SHP77 (cell line): ENCODE data around the gene STK11IP.
A peak's percentile ranks its signal among the peaks of the same experiment; 100 is the strongest.

Source experiments
- DNase-seq, 2 experiments: peaks; one replicate each; lab custom pipeline; 2025; lab: John Stamatoyannopoulos, UW

Gene STK11IP, protein sequence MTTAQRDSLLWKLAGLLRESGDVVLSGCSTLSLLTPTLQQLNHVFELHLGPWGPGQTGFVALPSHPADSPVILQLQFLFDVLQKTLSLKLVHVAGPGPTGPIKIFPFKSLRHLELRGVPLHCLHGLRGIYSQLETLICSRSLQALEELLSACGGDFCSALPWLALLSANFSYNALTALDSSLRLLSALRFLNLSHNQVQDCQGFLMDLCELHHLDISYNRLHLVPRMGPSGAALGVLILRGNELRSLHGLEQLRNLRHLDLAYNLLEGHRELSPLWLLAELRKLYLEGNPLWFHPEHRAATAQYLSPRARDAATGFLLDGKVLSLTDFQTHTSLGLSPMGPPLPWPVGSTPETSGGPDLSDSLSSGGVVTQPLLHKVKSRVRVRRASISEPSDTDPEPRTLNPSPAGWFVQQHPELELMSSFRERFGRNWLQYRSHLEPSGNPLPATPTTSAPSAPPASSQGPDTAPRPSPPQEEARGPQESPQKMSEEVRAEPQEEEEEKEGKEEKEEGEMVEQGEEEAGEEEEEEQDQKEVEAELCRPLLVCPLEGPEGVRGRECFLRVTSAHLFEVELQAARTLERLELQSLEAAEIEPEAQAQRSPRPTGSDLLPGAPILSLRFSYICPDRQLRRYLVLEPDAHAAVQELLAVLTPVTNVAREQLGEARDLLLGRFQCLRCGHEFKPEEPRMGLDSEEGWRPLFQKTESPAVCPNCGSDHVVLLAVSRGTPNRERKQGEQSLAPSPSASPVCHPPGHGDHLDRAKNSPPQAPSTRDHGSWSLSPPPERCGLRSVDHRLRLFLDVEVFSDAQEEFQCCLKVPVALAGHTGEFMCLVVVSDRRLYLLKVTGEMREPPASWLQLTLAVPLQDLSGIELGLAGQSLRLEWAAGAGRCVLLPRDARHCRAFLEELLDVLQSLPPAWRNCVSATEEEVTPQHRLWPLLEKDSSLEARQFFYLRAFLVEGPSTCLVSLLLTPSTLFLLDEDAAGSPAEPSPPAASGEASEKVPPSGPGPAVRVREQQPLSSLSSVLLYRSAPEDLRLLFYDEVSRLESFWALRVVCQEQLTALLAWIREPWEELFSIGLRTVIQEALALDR

DNA sequence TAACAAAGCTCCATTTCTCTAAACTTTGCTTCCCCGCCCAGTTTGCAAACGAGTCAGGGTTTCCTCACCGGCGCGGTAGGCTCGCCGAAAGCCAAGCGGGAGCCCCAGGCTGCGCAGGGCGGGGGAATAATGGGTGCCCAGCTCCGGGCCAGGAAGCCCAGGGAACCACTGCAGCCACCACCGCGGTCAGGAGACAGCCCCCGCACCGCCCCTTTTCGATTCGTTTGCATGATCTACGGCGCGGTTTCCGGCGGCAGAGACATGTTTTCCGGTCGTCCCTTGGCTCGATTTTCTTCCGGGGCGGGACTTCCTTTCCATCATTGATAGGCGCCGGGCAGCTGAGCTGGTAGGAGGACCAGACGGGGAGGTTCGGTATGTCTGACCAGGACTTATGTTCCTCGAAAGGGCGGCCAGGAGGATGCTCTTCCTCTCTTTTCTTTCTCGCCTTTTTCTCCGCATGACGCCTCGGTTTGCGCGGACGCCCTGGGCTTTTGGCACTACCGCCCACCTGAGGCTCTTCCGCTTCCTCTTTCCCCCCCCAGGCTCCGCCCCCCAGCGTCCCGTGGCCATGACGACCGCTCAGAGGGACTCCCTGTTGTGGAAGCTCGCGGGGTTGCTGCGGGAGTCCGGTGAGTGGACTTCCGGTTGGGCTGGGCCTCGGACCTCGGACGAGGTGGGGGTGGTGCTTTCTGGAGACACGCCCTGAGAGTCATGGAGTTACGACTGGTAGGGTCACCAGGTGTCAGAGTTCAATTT, at the start of gene STK11IP:
STK11IP (plus strand) TSS at position 306 of the 756 bp plus-strand sequence; CDS start at position 569, 263 bp downstream.
- peak; percentile 97 to 98 for DNase-seq

GRCh38 chr2:219548990-219549389, 48.7 kb upstream of the STK11IP start:
- DNase-seq: no peak

- DNase-seq: no peak
These were observed 48.0 kb upstream of the STK11IP start for GRCh38 chr2:219549619-219550018.

DNA sequence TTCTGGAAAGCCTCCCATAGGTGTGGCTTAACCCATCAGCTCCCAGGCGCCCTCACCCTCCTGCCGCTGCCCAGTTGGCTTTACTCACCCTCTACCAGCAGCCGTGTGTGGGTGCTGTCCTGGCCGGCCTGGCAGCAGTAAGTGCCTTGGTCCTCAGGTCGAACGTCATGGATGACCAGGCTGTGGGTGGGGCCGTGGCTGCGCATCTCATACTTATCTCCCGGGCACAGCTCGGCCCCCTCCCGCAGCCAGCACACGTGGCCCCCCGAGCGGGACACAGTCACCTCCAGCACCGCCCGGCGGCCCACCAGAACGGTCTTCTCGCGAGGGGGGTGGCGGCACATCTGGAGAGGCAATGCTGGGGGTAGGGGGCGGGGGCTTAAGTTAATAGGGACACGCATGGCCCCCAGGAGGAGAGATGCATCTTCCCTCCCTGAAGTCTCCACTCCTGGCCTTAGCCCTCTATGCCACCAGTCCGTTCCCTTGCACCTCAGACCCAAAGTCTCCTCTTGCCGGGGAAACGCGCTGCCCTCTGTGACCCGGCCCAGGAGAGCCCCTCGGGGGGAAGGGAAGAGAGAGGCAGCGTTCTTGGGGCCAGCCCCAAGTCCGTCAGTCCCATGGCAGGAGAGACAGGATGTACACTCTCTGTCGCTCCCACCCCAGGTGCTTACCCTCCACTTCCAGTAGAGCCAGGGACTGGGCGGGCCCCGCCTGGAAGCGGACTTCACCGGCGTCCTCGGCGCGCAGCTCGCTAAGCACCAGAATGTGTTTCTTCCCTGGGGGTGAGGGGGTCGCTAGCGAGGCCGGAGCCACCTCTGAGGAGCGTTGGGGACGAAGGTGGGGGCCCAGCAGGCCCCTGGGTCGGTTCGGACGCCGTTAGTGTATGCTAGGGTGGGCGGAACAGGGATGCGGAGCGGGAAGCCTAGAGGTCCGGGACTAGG, 45.9 kb upstream of the STK11IP start:
- DNase-seq: peak; percentile 46 to 54

- peak; percentile 77 to 80 for DNase-seq
These were observed 45.1 kb upstream of the STK11IP start for GRCh38 chr2:219552382-219553167.

DNA sequence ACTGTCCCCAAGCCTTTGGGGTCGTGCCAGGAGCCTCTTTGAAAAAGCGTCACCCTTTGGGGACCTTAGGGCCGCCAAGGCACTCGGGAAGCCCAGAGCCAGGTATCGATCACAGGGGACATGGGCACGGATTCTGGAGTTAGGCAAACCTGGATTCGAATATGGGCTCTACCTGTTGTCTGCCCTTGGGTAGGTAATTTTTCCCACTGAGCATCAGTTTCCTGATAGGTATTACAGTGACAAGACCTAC, 44.6 kb upstream of the STK11IP start:
- DNase-seq: no peak

GRCh38 chr2:219553463-219553963, 44.1 kb upstream of the STK11IP start:
- no peak for DNase-seq

DNA sequence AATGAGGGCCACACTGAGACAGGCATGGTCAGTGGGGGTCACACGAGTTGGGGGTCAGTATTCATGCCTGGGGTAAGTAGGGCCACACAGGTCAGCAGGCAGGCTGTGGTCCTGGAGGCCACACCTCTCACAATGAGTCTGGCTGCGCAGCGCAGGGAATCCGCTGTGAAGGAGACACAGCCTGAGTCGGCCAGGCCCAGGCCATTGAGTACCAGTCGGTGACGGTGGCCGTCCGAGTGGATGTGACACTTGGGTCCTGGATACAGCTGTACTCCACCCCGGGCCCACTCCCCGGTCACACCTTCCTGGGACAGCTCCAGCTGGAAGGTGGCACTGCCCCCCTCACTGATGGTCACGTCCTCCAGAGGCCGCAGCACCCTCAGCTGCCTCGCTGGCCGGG, 43.3 kb upstream of the STK11IP start:
- DNase-seq: no peak

- no peak for DNase-seq
These were observed 41.7 kb upstream of the STK11IP start for GRCh38 chr2:219555956-219556355.

- no peak for DNase-seq
These were observed 41.2 kb upstream of the STK11IP start for GRCh38 chr2:219556413-219556812.

DNA sequence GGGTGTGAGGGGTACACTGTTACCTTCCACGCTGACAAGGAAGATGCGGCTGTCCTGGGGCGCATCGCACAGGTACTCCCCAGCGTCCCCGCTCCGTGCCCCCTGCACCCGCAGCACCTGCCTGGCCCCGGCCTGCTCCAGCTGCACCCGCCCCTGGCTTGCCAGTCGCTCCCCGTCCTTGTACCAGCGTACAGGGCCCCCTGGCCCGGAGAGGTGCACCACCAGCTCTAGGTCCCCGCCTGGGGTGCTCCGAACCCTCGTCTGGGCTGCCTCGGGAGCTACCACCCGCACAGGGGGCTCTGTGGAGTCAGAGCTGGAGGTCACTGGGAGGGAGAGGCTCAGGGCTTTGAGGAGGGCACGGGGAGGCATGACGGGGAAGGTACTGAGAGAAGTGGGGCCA, 40.3 kb upstream of the STK11IP start:
- DNase-seq: no peak

- DNase-seq: no peak
These were observed 39.6 kb upstream of the STK11IP start for GRCh38 chr2:219557791-219558785.

- DNase-seq: no peak
These were observed 38.3 kb upstream of the STK11IP start for GRCh38 chr2:219559156-219559915.

DNA sequence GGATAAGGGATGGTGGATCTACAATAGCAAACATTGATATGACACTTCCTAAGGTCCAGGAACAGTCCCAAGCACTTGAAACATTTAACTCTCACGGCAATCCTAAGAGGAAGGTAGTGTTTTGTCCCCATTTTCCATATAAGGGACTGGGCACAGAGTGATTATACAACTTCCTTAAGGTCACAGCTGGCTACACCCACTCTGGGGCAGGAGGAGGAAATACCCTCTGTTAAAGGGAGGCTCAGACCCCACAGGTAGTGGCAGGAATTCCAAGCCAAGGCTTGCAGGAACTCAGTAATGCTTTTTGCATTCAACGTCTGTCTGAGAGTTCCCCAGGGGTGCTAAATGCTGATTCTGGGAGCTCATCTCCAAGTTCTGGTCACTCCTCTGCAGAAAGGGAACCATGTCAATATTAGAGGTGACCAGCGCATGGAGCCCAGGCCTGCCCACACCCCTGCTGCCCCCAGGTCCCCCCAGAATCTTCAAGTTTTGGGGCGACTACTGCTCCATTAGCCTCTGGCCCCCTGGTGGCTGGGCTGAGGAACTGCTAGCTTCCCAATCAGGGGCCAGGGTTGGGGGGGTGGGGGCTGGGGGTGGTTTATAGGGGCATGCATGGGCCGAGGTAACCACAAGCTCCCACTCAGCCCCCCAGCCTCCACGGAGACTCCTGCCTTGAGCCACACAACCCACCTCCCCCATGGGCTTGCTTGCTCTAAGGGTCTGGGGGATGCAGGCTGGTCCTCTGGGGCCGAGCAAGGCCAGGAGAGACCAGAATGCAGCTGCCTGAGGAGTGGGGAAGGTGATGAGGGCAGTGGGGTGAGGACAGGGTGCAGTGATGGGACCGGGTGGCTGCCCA, 37.4 kb upstream of the STK11IP start:
- no peak for DNase-seq

DNA sequence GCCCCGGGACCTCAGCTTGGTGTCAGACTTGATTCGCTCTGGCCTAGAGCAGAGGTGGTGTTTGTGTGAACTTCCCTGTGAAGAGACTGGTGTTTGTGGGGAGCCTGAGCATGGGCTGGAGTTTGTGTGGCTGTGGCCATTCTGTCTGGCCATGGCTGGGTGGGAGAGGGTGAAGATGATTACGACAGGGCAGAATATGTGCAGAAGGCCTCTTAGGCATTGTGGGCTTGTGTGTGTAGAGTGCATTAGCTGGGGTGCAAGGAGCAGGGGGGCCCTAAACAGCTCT, 36.8 kb upstream of the STK11IP start:
- DNase-seq: no peak

GRCh38 chr2:219561179-219562048, 36.2 kb upstream of the STK11IP start:
- DNase-seq: no peak
